NCI-H2081 treated with DMSO at 0.1 percent for 48 hours (cell line): Measurements from ENCODE around the gene ODAD4.

Experiments
- DNase-seq: peaks from one replicate; lab custom pipeline; 2025; lab: John Stamatoyannopoulos, UW

ODAD4 gene

GRCh38 chr17:41972571-41973407, 42.4 kb downstream of the ODAD4 start:
- peak; percentile 74 for DNase-seq

GRCh38 chr17:41973408-41973811, 43.0 kb downstream of the ODAD4 start:
- no peak for DNase-seq

GRCh38 chr17:41974031-41974430, 43.6 kb downstream of the ODAD4 start:
- DNase-seq = no peak

DNA sequence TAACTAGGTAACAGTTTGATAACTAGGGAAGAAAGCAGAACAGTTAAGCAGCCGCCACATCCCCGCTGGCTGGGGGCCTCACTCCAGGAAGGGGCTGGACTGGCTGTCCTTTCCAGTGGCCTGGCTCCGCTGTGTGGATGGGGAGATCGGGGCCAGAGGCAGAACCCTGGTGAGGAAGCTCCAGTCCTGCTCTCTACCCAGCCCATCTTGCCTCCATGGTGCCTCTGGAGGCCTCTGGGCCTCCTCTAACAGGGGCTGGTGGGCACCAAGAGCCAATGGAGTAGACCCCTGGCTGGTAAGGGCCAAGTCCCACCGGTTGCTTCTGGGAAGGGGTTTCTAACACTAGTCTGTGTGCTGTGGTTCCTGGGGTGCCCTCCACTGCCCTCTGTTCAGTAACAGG, 44.2 kb downstream of the ODAD4 start:
- no peak for DNase-seq

DNA sequence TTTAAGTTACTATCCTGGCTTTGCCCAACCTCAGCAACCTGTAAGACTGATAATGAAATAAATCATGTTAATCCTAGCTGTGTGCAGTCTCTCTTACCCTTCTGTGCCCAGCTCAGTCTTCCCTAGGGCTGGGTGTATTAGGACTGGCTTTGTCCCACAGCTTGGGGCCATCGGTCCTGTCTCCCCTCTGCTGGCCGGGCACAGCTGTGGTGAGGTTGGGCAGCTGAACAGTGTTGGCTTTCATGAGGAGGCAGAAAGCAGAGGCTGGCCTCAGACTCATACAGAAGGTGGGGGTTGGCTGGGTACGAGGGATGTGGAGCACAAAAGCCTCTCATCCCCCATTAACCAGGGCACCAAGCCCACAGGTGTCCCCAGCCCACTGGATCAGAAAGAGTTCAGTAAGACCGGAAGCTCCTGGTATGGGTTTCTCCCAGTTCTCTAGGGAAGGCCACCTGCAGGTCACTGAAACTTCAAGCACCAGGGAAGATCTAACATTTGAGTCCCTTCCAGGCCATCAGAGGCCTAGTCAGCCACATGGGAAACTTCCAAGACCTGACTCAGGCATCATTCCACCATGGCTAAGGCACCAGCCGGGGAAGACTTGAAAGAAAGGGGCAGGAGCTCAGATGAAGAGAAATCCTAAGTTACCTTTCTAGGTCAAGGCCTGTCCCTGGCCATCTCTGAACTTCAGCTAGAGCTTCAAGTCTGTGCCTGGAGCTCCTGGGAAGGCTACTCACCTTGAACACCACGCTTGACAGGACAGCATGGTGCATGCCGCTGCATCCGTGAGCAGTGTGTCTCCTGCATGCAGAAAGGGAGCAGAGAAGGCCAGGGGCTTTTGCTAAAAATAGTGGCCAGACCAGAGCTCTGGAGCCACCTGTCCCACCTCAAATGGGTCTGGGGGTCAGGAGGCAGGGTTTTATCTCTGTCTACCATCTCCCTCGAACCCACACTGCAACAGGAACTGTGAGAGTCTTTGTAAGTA, 45.0 kb downstream of the ODAD4 start:
- no peak for DNase-seq

DNA sequence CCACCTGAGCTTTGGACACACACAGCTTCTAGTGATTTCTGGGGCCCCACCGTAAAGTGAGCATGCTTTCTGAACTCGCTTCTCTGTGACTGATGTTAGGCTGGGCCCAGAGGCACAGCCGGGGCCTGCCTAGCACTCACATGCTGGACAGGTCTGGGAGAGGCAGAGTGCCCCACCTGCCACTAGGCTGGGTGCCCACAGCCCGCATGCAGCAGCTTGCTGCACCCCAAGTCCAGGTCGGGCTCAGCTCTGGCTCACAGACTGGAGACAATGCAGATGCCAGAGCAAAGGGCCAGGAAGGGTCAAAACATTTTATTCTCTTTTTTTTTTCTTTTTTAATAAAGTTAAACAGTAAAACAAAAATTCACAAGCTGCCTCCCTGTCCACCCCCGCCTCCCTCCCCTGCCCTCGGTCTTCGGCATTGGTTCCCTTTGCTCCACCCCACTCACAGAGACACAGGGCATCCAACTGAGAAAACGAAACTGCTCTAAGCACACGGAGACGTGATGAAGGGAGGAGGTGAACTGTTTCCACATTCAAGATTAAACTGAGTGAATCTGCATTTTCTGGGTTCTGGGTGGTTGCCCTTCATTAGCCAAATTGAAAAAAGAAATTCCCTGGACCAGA, 45.8 kb downstream of the ODAD4 start:
- DNase-seq = no peak

DNA sequence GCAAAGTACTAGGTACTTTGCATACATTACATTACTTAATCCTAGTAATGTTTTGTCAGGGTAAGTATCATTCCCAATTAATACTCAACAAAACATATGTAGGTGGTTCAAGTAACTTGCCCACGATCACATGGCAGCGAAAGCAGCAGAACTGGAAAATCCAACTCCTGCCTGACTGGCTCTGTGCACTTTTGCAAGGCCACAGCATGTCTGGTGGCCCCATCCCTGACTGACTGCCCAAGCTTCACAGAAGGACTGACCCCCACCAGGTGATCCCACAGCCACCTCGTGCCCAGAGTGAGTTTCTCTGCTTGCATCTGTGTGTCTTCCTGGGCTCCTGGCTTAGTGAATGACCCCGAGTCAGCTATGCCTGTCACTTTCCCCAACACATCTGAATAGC, 47.6 kb downstream of the ODAD4 start:
- no peak for DNase-seq

DNA sequence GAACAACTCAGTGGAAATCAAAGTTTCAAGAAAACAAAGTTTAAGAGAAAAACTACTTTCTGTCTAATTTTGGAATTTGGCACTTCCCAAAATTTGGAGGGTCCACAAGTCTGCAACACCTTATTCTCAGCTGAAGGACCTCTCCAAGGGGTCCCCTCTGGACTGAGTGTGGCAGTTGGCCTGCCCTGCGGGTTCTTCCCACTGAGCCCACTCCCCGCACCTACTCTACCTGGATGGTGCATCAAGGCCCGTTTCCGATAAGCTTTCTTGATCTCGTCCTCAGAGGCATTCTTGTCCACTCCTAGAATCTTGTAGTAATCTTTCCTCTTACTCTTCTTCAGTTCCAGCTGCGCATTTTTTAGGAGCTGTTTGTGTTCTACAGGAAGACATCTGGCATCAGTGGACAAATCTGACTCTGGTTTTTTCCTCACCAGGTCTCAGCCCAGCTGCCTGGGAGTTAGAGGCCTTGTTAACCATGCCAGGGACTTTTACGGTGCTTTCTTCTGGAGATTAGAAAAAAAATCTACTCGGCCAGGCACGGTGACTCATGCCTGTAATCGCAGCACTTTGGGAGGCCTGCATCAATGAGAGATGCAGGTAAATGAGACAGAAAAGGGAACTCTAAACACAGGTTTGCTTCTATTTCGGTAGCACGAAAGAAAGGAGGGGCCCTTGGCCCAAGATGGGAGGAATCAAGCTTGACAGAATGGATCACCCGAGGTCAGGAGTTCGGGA, 51.8 kb downstream of the ODAD4 start:
- no peak for DNase-seq

DNA sequence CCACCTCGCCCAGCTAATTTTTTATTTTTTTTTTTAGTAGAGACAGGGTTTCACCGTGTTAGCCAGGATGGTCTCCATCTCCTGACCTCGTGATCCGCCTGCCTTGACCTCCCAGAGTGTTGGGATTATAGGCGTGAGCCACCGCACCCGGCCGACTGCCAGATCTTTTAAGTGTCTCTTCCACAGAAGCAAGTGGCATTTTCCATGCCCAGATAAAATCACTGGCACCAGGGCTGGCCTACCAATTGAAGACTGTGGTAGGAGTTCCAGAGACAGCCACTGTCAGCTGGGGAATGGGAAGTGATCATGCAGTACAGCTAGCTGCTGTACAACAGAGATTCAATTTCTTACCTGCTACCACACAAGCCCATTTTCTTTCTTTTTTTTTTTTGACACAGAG, 54.0 kb downstream of the ODAD4 start:
- DNase-seq = no peak

GRCh38 chr17:41985919-41986318, 55.5 kb downstream of the ODAD4 start:
- DNase-seq = no peak

DNA sequence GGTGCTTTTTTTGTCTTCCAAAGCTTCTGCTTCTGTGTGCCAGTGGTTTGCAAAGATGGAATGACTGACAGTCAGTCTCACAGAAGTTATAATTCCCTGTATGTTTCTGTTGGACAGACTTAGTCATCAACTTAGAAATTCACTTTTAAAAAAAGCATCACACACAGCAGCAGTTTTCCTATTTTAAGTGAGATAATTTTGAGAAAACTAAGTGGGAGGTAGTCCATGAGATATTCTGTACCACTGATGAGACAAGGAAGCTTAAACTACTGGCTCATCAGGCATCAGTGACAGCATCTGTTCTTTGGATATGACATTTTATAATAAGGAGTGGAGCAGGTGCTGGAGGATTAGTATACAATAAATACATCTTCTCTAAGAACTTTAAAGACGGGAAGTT, 56.2 kb downstream of the ODAD4 start:
- no peak for DNase-seq

- DNase-seq = no peak
Observed at GRCh38 chr17:41987642-41988041, 57.2 kb downstream of the ODAD4 start.

DNA sequence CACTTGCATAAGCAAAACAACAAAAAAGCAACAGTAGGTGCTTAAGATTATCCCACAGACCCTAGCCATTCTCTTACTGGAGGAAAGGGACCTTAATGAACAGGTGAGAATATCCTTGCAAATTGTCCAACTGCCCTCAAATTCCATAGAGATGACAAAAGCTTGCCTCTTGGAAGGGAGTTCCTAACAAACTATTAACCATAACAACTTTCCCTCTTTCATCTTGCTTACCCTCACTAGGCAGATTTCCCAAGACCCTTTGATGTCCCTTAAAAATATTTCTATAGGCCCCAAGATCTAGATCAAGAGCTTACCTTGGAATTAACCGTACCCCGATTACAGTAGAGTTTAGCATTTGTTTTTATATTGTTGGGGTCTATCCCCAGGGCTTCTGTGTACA, 58.0 kb downstream of the ODAD4 start:
- no peak for DNase-seq

DNA sequence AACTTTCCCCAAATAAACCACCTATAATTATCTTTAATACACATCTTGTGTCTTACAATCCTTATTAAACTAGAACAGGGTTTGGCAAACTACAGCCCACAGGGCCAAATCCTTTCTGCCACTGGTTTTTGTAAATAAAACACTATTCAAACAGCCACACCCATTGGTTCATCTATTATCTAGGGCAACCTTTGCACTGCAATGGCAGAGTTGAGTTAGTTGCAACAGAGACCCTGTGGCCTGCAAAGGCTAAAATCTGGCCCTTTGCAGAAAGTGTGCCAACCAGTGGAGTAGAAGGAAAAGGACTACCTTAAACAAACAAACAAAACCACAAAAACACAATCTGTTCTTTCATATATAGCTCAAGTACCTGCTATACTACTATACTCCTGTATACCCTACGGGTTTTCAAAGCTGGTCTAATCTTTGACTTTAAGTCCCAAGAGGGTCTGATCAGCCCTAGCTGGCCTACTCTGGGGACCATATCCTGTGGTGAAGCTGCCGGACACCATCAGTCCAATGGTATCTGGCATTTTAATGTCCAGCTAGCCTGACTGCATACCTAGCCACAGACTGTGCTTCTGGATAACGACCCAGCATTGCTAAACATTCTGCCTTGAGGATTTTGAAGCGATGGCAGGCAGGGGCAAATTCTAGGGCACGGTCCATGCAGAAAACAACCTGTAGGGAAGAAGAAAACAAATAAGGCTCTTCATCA, 59.4 kb downstream of the ODAD4 start:
- no peak for DNase-seq

GRCh38 chr17:41992576-41992975, 62.2 kb downstream of the ODAD4 start:
- no peak for DNase-seq

- DNase-seq = no peak
Observed at GRCh38 chr17:41996855-41997164, 66.4 kb downstream of the ODAD4 start.

DNA sequence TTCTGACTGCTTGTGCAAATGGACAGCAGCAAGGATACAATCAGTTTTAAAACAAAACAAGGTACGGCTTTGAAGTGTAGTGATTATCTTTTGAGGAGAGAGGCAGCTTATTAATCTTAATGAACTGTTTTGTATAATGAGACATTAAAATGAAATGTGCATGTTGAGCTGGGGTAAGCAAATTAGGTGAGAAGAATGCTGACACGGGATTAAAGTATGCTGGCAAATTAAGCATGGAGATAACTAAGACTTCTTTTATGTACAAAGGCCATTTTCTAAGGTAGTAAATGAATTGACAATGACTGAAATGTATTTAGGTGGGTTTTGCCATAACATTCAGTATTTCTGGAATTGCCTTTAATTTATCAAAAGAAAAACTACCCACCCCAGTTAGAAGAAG, 68.1 kb downstream of the ODAD4 start:
- DNase-seq = no peak

- no peak for DNase-seq
Observed at GRCh38 chr17:42000413-42001133, 70.2 kb downstream of the ODAD4 start.

DNA sequence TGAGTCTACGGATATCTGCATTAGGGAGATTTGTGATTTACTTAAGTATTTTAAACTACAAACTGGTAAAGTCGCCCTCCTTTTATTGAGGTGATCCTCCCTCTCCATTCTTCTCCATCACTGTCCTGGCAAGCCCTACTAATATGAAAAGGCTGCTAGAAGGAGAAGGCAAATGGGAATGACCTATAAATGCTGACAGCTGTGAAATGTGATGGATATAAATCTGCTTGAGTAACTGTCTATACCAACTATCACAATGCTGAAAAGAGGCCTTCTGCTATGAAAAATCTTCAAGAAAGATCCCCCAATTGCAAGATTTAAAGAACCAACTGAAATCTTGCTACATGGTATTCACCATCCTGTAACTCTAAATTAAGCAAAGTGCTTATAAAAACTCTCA, 71.3 kb downstream of the ODAD4 start:
- DNase-seq = no peak

GRCh38 chr17:42002175-42002791, 71.9 kb downstream of the ODAD4 start:
- no peak for DNase-seq
